Liver (tissue), 9 donors: ENCODE data around the gene IL17RB. TPM values are rescaled to one million over a fixed set of nuclear protein-coding genes. Genes with fewer than 3 reads are reported as not detected.

Experiments
- DNase-seq: peaks from one replicate; pipeline ENCODE4 v3.0.0-alpha.2; 2017; ENCODE audit warnings: low spot score
- H3K27ac ChIP-seq, 2 donors: one replicate each; pipeline ENCODE4 v1.7.0; 2013; ENCODE audit warnings: inconsistent platforms in 2 of 2, low read length in 2 of 2, control low read depth in 1 of 2, low read depth in 1 of 2, mild to moderate bottlenecking in 1 of 2
- H3K27me3 ChIP-seq, 4 donors: one replicate each; pipeline versions ENCODE4 v1.6.1 to v1.7.0; 2013; ENCODE audit warnings: low read length in 3 of 4, inconsistent platforms in 1 of 4, mild to moderate bottlenecking in 1 of 4, moderate library complexity in 1 of 4; ENCODE audit not compliant: control insufficient read depth in 4 of 4, insufficient read depth in 4 of 4
- H3K36me3 ChIP-seq, 4 donors: one replicate each; pipeline versions ENCODE4 v1.6.1 to v1.7.0; 2013; ENCODE audit warnings: low read length in 3 of 4, mild to moderate bottlenecking in 3 of 4, low read depth in 1 of 4, moderate library complexity in 1 of 4; ENCODE audit not compliant: control insufficient read depth in 4 of 4, insufficient read depth in 3 of 4
- H3K4me1 ChIP-seq, 4 donors: one replicate each; pipeline versions ENCODE4 v1.6.1 to v1.7.0; 2013; ENCODE audit warnings: low read length in 3 of 4, mild to moderate bottlenecking in 3 of 4, moderate library complexity in 1 of 4; ENCODE audit not compliant: control insufficient read depth in 4 of 4, insufficient read depth in 4 of 4
- H3K4me3 ChIP-seq, 3 donors: one replicate each; pipeline versions ENCODE4 v1.6.1 to v1.7.0; 2013; ENCODE audit warnings: low read length in 3 of 3, control low read depth in 1 of 3, low read depth in 1 of 3, mild to moderate bottlenecking in 1 of 3
- H3K9ac ChIP-seq, 2 donors: one replicate each; pipeline ENCODE4 v1.7.0; 2013; ENCODE audit warnings: low read length in 2 of 2, mild to moderate bottlenecking in 2 of 2, moderate library complexity in 2 of 2, control low read depth in 1 of 2, low read depth in 1 of 2
- H3K9me3 ChIP-seq, 4 donors: one replicate each; pipeline versions ENCODE4 v1.6.1 to v1.7.0; 2013; ENCODE audit warnings: low read length in 3 of 4; ENCODE audit not compliant: control insufficient read depth in 4 of 4
- ATF3 ChIP-seq: IDR thresholded peaks from 2 replicates; pipeline ENCODE4 v1.6.1; 2016; ENCODE audit warnings: antibody characterized with exemption
- FOXA1 ChIP-seq: IDR thresholded peaks from 2 replicates; pipeline ENCODE4 v1.6.1; 2016; ENCODE audit warnings: antibody characterized with exemption
- FOXA2 ChIP-seq: IDR thresholded peaks from 2 replicates; pipeline ENCODE4 v1.6.1; 2016; ENCODE audit warnings: antibody characterized with exemption
- GABPA ChIP-seq, 2 donors: IDR thresholded peaks in 1 of 2; conservative IDR thresholded peaks in 1 of 2; 2 replicates each; pipeline ENCODE4 v1.6.1; 2016; ENCODE audit warnings: antibody characterized with exemption in 2 of 2, mild to moderate bottlenecking in 1 of 2, moderate library complexity in 1 of 2
- HNF4A ChIP-seq, 2 donors: conservative IDR thresholded peaks; 2 replicates each; pipeline ENCODE4 v1.6.1; 2016; ENCODE audit warnings: antibody characterized with exemption in 2 of 2, mild to moderate bottlenecking in 2 of 2
- HNF4G ChIP-seq: IDR thresholded peaks from 2 replicates; pipeline ENCODE4 v1.6.1; 2016; ENCODE audit warnings: antibody characterized with exemption
- RXRA ChIP-seq, 2 donors: IDR thresholded peaks; 2 replicates each; pipeline ENCODE4 v1.6.1; 2017 to 2018; ENCODE audit warnings: antibody characterized with exemption in 2 of 2, mild to moderate bottlenecking in 1 of 2
- SP1 ChIP-seq: IDR thresholded peaks from 2 replicates; pipeline ENCODE4 v1.6.1; 2018; ENCODE audit warnings: antibody characterized with exemption, mild to moderate bottlenecking
- YY1 ChIP-seq: IDR thresholded peaks from 2 replicates; pipeline ENCODE4 v1.6.1; 2016; ENCODE audit warnings: antibody characterized with exemption, mild to moderate bottlenecking
- ZBTB33 ChIP-seq: IDR thresholded peaks from 2 replicates; pipeline ENCODE4 v1.6.1; 2016; ENCODE audit warnings: antibody characterized with exemption
- WGBS: extraction: QIAGEN DNeasy Blood & Tissue Kit; methylation state at CpG from one replicate; pipeline ENCODE4 v1.1.7; 2013; 5-methylcytosine and 5-hydroxymethylcytosine counted together
- polyA plus RNA-seq, 2 donors: library from polyadenylated mRNA; stranded (reverse) in 1 of 2; unstranded in 1 of 2; fragments of 200-250 nt in 1 of 2; fragments of >200 nt in 1 of 2; fragmentation: Nextera tagmentation in 1 of 2; extraction: Ambion mirVana in 1 of 2; gene quantifications; one replicate each; pipeline versions ENCODE4 v1.2.1 to v1.2.3, GENCODE V29; 2013 to 2015
- total RNA-seq, 2 donors: library from RNA; depleted of rRNA; stranded (reverse); fragments of >200 nt; gene quantifications; one replicate each; pipeline ENCODE4 v1.2.3, GENCODE V29; 2014
- TF ChIP-seq, protein P1 (sequence below): IDR thresholded peaks from 2 replicates; pipeline ENCODE4 v1.6.1; 2016; ENCODE audit warnings: antibody characterized with exemption, mild to moderate bottlenecking
- TF ChIP-seq, protein P2 (sequence below): fragments of 150-350 bp; IDR thresholded peaks from 2 replicates; pipeline ENCODE4 v1.5.1; 2017; ENCODE audit warnings: improper control_type of control experiment, low read depth, low read length; ENCODE audit not compliant: missing input control
- TF ChIP-seq, protein P3 (sequence below): IDR thresholded peaks from 2 replicates; pipeline ENCODE4 v1.6.1; 2016; ENCODE audit warnings: antibody characterized with exemption
- donor health status: healthy.
- donor health status: healthy.
- donor health status: healthy.
- donor health status: healthy.
- donor health status: healthy.

Gene IL17RB
- total and polyA plus RNA-seq, 4 donors = 11.8 to 21.6 (median 15.8) TPM

GRCh38 chr3:53900666-53901331 lies 54.4 kb downstream of the IL17RB start:
- DNase-seq = no peak
- H3K9me3 ChIP-seq = no peaks in the 10 kb centered on the region
- 89% methylated on average over 2 of the region's 2 CpGs for WGBS

GRCh38 chr3:53902067-53902466 lies 55.7 kb downstream of the IL17RB start:
- TF ChIP-seq FOXA1 (no peak), SP1 (no peak), HNF4A (conservative IDR thresholded peaks at IDR 0.05) (peak in 1 of 2 donors; percentile 10)
- 27% methylated on average over 1 of the region's 1 CpG for WGBS

More at GRCh38 chr3:53900666-53901331, 54.4 kb downstream of the IL17RB start:
- H3K36me3 ChIP-seq = no peaks in the 10 kb centered on the region
- H3K4me3 ChIP-seq = no peak overlapping the region
- H3K27me3 ChIP-seq = peaks cover 0 to 5% (median 3%) of the 10 kb centered on the region in 4 donors
- TF ChIP-seq HNF4G = no peak
- TF ChIP-seq, protein P1, sequence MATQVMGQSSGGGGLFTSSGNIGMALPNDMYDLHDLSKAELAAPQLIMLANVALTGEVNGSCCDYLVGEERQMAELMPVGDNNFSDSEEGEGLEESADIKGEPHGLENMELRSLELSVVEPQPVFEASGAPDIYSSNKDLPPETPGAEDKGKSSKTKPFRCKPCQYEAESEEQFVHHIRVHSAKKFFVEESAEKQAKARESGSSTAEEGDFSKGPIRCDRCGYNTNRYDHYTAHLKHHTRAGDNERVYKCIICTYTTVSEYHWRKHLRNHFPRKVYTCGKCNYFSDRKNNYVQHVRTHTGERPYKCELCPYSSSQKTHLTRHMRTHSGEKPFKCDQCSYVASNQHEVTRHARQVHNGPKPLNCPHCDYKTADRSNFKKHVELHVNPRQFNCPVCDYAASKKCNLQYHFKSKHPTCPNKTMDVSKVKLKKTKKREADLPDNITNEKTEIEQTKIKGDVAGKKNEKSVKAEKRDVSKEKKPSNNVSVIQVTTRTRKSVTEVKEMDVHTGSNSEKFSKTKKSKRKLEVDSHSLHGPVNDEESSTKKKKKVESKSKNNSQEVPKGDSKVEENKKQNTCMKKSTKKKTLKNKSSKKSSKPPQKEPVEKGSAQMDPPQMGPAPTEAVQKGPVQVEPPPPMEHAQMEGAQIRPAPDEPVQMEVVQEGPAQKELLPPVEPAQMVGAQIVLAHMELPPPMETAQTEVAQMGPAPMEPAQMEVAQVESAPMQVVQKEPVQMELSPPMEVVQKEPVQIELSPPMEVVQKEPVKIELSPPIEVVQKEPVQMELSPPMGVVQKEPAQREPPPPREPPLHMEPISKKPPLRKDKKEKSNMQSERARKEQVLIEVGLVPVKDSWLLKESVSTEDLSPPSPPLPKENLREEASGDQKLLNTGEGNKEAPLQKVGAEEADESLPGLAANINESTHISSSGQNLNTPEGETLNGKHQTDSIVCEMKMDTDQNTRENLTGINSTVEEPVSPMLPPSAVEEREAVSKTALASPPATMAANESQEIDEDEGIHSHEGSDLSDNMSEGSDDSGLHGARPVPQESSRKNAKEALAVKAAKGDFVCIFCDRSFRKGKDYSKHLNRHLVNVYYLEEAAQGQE = no peak
- TF ChIP-seq ATF3 = no peak
- TF ChIP-seq, protein P2, sequence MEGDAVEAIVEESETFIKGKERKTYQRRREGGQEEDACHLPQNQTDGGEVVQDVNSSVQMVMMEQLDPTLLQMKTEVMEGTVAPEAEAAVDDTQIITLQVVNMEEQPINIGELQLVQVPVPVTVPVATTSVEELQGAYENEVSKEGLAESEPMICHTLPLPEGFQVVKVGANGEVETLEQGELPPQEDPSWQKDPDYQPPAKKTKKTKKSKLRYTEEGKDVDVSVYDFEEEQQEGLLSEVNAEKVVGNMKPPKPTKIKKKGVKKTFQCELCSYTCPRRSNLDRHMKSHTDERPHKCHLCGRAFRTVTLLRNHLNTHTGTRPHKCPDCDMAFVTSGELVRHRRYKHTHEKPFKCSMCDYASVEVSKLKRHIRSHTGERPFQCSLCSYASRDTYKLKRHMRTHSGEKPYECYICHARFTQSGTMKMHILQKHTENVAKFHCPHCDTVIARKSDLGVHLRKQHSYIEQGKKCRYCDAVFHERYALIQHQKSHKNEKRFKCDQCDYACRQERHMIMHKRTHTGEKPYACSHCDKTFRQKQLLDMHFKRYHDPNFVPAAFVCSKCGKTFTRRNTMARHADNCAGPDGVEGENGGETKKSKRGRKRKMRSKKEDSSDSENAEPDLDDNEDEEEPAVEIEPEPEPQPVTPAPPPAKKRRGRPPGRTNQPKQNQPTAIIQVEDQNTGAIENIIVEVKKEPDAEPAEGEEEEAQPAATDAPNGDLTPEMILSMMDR = no peak
- no peak overlapping the region for H3K27ac ChIP-seq
- H3K4me1 ChIP-seq = no peaks in the 10 kb centered on the region
- H3K9ac ChIP-seq = no peak overlapping the region

DNA sequence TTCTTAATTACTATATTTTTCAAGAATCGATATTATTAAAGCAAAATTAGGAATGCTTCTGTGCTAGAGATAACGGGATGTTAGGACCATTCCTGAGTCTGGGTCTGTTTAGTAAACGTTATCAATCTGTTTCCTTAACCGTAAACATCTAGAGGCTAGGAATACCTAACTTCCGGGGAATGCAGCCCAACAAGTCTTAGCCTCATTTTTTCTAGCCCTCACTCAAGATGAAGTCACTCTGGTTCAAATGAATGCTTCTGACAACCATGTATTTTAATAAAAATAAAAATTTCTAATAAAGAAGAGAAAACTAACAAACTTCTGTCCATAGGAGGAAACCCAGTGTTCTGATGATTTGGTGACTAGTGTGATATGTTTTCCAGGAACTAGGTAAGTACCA lies 56.3 kb downstream of the IL17RB start:
- 66% methylated on average over 5 of the region's 5 CpGs for WGBS

More at GRCh38 chr3:53902067-53902466, 55.7 kb downstream of the IL17RB start:
- Histone ChIP-seq H3K36me3 (no peaks in the 10 kb centered on the region), H3K27me3 (peaks cover 0 to 5% (median 3%) of the 10 kb centered on the region in 4 donors), H3K4me1 (no peaks in the 10 kb centered on the region), H3K27ac (no peak overlapping the region), H3K9ac (no peak overlapping the region), H3K4me3 (no peak overlapping the region), H3K9me3 (no peaks in the 10 kb centered on the region)
- DNase-seq = no peak

More for the DNA sequence above, 56.3 kb downstream of the IL17RB start:
- peaks cover 0 to 2% (median 0%) of the 10 kb centered on the region in 4 donors for H3K27me3 ChIP-seq
- no peaks in the 10 kb centered on the region for H3K9me3 ChIP-seq
- TF ChIP-seq RXRA (IDR thresholded peaks at IDR 0.05) (no peak), YY1 (no peak), FOXA2 (no peak), ATF3 (no peak), ZBTB33 (no peak), HNF4G (no peak), GABPA (IDR thresholded peaks at IDR 0.05 in 1 of 2, conservative IDR thresholded peaks at IDR 0.05 in 1 of 2) (no peak)
- TF ChIP-seq, protein P3, sequence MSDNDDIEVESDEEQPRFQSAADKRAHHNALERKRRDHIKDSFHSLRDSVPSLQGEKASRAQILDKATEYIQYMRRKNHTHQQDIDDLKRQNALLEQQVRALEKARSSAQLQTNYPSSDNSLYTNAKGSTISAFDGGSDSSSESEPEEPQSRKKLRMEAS = no peak
- H3K27ac ChIP-seq = no peak overlapping the region
- no peaks in the 10 kb centered on the region for H3K4me1 ChIP-seq
- no peak overlapping the region for H3K9ac ChIP-seq
- H3K4me3 ChIP-seq = no peak overlapping the region
- DNase-seq = no peak
- H3K36me3 ChIP-seq = no peaks in the 10 kb centered on the region
